NCI-H1436 treated with DMSO at 0.1 percent for 48 hours (cell line): Measurements from ENCODE around the gene NNMT.

Source experiments
- DNase-seq: peaks from one replicate; lab custom pipeline; 2025; lab: John Stamatoyannopoulos, UW

The NNMT gene

DNA sequence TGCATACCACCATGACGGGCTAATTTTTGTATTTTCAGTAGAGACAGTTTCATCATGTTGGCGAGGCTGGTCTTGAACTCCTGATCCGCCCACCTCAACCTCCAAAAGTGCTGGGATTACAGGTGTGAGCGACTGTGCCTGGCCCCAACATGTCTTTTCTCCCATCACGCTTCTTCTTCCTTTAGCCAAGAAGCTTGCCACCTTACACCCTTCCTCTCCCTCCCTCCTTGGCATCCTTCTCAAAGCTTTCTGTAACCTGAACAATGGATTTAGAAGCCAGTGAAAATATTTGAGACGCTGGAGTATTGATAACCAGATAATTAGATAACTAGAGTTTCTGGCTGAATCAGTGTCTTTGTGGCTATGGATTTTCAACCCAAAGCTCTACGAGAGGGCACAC lies 11.3 kb upstream of the NNMT start:
- DNase-seq = no peak

DNA sequence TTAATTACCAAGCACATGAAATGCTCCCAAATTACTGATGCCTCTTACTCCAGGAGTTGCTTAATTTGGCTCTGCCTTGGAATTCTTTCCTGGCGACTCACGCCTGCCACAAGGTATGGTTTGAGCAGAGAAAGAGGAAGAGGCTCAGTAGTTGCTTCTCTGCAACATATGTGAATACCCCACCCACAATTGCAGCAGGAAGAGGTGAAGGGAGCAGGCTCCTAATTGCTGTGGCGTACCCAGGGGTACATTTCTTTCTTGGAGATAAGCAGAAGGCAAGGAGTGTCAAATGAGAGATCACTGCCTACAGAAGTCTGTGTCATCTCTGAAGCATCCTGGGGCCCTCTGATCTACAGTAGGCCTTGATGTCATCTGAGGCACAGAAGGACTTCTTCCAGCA lies 10.6 kb upstream of the NNMT start:
- no peak for DNase-seq

- DNase-seq = no peak
These were observed 10.0 kb upstream of the NNMT start for GRCh38 chr11:114286229-114286628.

- DNase-seq = no peak
These were observed 9.0 kb upstream of the NNMT start for GRCh38 chr11:114287154-114287553.

- no peak for DNase-seq
These were observed 8.1 kb upstream of the NNMT start for GRCh38 chr11:114288136-114288535.

GRCh38 chr11:114289779-114290178 lies 6.4 kb upstream of the NNMT start:
- no peak for DNase-seq

- DNase-seq = no peak
These were observed 5.5 kb upstream of the NNMT start for GRCh38 chr11:114290503-114291235.

DNA sequence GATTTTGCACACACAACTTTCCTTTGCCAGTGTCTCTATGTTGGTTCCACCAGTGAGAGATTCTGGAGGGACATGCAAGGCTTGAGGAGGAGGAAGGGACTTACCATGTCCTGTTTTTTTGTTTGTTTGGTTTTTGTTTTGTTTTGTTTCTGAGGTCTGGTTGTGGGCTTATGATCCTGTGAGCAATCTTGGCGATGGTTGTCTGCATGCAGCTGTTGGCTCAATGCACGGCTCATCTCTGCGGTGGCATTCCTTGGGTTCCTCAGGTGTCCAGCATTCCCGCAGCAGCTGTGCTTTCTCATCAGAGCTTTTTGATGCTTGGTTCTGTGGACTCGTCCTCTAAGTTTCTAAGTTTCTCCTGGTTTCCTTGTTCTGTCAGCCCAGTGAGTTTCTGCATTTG lies 4.8 kb upstream of the NNMT start:
- no peak for DNase-seq

DNA sequence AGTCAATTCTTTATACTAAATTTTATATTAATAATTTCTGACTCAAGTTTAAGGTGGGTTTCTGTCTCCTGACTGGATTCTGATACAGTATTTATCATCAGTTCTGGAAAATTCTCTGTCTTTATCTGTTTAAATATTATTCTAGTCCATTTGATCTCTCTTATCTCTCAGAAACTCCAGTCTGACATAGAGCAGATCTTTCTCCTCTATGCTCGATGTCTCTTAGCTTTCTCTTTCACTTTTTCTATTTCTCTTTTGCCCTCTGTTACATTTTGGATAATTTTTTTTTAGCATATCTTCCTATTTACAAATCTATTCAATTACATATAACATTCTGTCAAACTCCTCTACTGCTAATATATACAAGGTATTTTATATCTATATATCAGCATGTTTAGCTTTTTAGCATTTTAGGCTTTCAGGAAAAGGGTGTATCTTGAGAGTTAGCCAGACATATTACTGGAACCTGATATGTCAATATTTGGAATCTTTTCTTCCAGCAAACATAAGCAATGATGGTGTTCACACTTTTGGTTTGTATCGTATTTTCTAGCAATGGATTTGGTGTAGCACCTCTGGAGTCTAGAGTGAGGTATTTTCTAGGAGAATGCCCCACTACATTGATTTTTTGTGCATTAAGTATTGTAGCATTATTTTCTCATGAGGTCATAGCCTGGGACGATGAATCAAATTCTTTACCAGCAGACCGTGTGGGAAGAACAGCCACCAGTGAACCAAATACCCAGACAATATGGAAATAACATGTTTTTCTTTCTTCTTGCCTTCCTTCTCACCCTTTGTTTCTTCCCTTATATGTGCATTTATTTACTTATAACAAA lies 4.1 kb upstream of the NNMT start:
- DNase-seq = no peak

DNA sequence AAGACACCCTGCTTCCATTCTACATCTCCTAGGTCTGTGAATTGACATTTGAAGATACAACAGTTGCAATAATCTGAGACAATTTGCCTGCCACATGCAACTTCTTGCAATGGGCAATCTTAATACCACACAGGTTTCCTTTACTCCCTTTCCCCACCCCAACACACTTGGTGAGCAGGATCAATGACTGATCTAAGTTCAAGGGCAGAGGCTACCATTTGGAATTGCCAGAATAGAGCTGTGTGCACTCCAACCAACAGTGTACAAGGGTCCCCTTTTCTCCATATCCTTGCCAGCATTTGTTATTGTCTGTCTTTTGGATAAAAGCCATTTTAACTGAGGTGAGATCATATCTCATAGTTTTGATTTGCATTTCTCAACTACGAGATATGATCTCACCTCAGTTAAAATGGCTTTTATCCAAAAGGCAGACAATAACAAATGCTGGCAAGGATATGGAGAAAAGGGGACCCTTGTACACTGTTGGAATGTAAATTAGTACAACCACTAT lies 2.9 kb upstream of the NNMT start:
- no peak for DNase-seq

- DNase-seq = no peak
These were observed 590 bp downstream of the NNMT start for GRCh38 chr11:114296605-114297372.

- no peak for DNase-seq
These were observed 1.9 kb downstream of the NNMT start for GRCh38 chr11:114297806-114298709.

DNA sequence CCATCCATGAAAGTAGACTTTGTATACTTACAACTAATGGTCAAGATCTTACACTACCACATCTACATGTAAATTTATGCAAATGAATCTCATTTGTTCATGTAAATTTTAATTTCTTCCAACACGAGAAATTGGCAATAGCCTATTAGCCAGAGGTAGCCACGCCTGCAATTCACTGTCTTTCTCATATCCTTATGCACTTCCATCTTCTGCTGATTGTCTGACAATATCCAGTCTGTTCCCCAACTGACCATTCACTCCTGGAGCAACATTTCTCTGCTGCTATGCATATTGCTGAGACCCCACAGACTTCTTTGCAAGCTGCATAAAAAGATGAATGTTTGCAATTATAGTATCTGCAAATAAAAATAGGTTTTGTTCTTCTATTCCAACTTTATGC lies 2.5 kb downstream of the NNMT start:
- no peak for DNase-seq

- no peak for DNase-seq
These were observed 4.9 kb downstream of the NNMT start for GRCh38 chr11:114301088-114301487.

DNA sequence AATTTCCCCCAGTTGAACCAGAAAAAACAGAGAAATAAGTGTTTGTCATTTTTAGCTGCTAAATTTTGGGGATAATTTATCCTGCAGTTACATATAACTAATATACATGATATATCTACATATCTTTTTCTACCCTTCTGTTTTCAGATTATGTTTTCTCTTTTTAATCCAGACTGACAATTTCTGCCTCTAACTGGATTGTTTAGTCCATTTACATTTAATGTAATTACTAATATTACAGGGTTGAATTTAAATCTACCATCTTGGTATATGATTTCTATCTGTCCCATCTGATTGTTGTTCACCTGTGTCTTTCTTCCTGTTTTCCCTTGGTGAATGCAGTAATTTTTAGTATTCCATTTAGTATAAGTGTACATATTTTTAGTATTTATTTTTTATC lies 5.7 kb downstream of the NNMT start:
- DNase-seq = no peak

GRCh38 chr11:114302663-114303062 lies 6.5 kb downstream of the NNMT start:
- DNase-seq = no peak

DNA sequence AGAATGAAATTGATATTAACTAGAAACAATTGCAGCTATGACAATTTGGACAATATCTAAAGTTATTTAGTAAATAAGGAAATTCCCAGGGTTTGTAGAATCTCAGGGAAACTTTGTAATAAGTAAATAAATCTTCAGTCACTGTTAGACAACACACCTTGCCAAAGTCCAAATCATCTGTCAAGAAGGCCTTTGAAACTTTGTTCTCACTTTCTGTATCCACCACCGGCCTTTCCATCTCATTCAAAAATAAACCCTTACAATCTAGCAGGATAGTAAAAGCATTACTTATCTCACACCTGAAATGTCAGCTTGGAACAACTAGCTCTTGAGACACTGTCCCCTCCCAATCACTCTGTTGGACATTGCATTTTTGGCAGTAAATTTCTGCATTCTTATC lies 7.9 kb downstream of the NNMT start:
- no peak for DNase-seq

- no peak for DNase-seq
These were observed 8.8 kb downstream of the NNMT start for GRCh38 chr11:114304969-114305368.

DNA sequence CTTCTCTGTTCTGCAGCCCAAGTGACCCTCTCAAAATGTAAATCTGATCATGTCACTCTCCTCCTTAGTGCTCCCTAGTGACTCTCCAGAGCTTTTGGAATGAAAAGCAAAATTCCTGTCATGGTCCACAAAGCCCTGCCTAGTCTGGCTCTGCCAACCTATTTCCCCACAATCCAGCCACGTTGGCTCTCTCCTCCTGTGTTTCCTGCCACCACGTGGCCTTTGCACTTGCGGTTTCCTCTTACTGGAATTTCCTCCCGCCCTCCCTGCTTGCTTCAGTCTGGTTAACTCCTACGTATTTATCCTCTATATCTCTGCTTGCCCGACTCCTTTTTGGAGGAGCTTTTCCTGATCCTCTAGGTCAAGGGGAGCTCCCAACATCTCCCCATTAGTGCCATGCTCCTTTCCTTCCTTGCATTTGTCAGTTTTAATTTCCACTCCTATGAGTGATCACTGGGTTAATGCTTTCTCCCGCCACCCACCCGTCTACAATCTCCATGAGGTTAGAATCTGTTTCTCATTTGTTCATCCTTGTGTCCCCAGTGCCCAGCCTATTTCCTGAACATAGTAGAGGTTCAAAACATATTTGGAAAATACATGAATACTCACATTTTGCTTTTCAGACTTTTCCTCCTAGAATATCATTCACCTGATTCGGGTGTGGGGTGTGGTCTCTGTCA lies 11.5 kb downstream of the NNMT start:
- DNase-seq = no peak

GRCh38 chr11:114308689-114309089 lies 12.5 kb downstream of the NNMT start:
- DNase-seq = no peak

DNA sequence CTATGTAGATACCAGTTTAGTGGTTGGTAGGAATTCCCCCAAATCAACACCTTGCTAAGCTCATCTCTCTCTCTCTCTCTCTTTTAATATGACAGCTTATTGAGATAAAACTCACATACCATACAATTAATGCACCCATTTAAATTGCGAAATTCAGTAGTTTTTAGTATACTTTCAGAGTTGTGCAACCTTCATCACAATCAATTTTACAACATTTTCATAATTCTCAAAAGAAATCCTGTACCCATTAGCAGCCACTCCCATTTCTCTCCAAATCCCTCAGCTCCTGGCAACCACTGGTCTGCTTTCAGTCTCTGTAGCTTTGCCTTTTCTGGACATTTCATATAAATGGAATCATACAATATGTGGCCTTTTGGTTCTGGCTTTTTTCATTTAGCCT lies 13.3 kb downstream of the NNMT start:
- DNase-seq = no peak
